GM10266 (cell line): ENCODE measurements around the gene SLIRP.

Source experiments
- DNase-seq: peaks from one replicate; pipeline ENCODE4 v3.0.0; 2012; ENCODE audit errors: extremely low spot score
- CTCF ChIP-seq: IDR thresholded peaks from 2 replicates; pipeline ENCODE4 v1.5.1; 2012; ENCODE audit warnings: mild to moderate bottlenecking, low read depth; ENCODE audit not compliant: control insufficient read depth, insufficient read depth; ENCODE audit errors: missing control alignments

The SLIRP gene

DNA sequence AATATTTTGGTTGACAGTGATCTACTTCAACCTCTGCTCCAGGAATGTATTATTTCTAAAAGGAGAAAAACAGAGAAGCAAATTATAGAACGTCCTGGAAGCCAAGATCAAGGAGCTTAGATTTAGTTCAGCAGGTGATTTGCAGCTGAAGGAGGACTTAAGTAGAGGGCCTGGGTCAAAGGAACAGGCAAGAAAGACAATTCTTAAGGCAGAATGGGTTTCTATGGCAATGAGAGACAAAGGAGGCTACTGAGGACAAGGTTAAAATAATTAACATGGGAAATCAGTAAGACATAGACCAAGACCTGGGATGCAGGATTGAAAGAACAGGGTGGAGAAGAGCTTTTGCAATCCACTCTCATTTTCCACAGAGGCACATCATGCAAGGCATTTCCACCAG lies 55.4 kb downstream of the SLIRP start:
- no peak for DNase-seq
- TF ChIP-seq CTCF: no peak

DNA sequence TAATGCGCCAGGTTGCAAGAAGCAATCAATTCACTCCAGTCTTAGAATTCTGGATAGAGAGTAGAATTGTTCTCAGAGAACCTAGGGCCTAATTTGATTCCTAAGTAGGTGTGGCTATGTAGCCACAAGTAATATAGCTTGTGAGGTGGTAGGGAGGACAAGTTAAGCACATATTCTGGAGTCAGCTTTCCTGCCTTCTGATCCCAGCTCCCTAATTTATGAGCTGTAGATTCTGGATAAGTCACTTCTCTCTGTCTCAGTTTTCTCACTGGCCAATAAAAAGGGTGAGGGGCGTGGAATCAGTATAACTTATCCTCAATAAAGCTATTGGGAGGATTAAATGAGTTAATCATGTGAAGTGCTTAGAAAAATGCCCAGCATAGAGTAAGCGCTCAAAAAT lies 56.1 kb downstream of the SLIRP start:
- no peak for TF ChIP-seq CTCF
- DNase-seq: no peak
